GM19452 (cell line): ENCODE measurements around the gene SIDT2.

Source experiments
- ATAC-seq: cut with Tn5 transposase; IDR thresholded peaks from one replicate; pipeline ENCODE4 v1.9.1; 2021; ENCODE audit not compliant: unreplicated experiment

SIDT2 gene

DNA sequence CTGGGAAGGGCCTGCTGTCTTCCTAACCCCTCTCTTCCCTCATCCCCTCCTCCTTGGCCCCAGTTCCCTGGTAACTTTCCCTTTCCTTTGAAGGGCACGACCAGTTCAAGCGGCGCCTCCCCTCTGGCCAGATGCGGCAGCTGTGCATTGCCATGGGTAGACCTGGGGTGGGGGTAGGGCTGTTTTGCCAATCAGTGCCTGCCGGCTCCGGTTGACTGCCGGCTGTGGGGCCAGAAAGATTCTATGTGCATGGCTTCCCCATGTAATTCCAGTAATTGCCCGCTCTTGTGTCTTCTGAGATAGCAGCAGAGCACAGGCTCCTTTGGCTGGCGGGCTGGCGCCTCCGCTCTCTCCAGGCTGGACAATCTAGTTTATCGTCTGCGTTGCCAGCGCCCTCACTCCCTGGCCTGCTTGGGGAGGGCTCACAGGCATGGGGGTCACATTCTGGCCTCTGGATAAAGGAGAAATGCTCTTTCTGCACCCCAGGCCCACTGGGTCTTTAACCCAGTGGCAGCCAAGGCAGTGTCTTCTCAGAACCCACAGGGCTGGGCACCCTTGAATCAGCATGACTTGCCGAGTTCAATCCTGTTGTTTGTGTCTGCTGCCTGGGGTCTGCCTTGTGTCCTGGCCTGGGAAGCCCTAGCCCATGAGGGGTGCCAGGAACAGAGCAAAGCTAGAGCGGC is 9.4 kb downstream of the SIDT2 start:
- ATAC-seq, result no peak

DNA sequence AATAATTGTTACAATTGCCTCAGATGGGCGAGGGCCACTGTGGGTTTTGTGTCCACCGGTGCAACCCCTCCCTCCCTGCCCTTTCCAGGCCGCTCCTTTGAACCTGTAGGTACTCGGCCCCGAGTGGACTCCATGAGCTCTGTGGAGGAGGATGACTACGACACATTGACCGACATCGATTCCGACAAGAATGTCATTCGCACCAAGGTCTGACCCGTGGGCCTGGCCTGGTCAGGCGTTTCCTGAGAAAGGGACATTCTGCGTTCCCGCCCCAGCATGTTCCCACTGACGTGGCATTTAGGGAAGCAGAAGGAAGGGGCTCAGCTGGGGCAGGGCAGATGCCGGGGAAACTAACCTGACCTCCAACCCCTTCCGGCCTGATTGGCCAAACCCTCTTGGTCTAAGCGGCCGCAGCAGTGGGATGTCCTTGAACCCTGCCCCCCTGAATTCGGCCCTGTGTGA is 10.1 kb downstream of the SIDT2 start:
- no peak for ATAC-seq

DNA sequence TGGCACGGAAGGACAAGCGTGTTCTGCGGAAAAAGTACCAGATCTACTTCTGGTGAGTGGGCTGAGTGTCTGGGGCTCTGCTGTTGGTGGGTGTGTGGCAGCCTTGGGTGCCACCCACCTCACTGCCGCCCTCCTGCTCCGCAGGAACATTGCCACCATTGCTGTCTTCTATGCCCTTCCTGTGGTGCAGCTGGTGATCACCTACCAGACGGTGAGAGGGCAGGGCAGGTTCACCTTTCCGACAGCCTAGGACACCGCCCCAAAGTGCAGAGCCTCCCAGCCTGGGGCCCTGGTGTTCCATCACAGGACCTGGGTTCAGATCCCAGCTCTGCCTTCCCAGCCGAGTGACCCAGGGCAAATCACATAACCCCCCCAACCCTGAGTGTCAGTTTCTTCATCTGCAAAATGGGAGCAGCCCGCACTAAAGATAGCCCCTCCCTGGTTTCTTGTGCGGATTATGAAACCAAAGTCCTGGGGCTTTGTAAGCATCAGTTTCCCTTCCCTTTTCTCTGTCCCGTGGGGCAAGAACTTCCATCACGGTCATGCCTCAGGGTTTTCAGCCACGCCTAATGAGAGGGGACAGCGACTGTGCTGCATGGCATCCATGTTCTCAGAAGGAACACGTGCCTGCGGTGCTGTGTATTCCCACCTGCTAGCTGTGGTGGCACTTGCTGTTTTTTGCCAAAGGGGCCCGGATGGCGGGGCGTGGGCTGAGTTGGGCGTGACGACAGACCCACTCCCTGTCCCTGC is 10.8 kb downstream of the SIDT2 start:
- ATAC-seq, result no peak

DNA sequence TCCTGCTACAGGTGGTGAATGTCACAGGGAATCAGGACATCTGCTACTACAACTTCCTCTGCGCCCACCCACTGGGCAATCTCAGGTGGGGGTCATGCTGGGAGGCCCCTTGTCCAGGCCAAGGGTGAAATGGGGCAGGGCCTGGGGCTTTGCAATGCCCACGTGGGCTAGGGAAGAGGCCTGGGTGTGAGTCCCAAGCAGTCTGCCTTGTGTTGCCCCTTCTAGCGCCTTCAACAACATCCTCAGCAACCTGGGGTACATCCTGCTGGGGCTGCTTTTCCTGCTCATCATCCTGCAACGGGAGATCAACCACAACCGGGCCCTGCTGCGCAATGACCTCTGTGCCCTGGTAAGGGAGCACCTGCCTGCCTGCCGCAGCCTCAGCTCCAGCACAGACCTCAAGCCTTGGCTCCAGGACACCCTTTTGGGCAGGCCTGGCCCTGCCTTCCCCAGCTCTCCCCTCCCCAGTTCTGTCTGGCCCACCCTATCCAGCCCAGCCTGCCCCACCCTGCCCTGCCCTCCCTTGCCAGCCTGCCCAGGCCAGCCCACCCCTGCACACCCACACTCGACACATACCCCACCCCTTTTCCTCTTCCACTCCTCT is 11.5 kb downstream of the SIDT2 start:
- no peak for ATAC-seq

DNA sequence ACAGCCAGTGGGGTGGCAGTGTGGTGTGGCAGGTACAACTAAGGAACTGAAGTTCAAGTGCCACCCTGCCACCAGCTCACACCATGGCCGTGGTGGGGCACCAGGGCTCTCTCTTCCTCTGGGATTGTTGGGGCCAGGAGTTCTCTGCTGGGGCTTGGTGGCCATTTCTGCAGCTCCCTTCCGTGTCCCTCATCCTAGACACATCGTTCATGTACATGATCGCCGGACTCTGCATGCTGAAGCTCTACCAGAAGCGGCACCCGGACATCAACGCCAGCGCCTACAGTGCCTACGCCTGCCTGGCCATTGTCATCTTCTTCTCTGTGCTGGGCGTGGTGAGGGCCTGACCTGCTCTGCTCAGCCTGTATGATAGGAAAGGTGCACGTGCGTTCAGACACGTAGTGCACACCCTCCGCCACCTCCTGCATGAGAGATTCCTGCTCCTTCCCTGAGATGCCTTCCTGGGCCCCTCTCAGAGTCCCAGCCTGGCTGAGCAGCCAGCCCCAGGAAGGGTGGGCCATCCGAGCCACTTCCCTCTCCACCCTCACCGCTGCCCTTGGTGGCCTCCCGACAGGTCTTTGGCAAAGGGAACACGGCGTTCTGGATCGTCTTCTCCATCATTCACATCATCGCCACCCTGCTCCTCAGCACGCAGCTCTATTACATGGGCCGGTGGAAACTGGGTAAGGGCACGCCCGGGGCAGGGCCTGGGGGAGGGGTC is 13.3 kb downstream of the SIDT2 start:
- no peak for ATAC-seq

DNA sequence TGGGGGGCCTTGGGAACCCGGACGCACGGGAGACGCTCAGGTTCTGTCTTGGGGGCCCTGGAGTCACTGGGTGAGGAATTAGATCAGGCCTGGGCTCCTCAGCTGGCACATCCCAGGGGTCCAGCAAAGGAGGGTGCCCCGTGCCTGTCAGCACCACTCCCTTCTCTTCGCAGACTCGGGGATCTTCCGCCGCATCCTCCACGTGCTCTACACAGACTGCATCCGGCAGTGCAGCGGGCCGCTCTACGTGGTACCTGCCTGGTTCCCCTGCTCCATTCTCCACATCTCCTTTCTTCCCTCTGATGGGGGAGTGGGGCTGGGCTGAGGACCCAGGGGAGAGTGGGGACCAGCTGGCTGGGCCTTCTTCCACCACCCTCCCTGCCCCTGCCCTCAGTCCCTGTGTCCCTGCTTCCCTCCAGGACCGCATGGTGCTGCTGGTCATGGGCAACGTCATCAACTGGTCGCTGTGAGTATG is 13.9 kb downstream of the SIDT2 start:
- ATAC-seq, result no peak

DNA sequence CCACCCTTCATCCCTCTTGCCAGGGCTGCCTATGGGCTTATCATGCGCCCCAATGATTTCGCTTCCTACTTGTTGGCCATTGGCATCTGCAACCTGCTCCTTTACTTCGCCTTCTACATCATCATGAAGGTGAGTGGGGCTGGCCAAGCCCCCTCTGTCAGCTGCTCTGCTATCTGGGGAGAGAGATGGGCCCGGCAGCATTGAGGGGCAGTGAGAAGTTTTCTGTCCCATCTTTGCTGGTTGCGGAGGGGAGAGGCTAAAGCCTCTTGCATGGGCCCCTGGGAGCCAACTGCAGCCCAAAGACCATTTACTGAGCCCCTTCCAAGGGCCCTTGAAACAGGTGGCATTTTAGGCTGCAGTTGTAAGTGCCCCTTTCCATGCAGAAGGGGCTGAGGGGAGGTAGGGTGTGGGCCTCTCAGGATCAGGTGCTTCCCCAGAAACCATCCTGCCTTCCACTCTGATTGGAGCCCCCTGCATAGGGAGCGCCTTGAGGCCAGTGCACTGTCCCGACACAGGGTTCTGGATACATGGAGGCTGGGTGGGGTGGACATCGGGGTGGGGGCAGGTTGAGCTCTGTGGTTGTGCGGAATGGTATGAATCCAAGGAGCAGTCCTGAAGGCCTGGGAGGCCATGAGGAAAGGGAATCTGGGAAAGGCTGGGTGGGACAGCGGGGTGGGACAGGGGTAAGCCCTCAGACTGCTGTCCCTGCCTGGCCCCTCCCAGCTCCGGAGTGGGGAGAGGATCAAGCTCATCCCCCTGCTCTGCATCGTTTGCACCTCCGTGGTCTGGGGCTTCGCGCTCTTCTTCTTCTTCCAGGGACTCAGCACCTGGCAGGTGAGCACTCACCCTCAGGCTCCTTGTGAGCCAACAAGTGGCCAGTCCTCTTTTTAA is 14.8 kb downstream of the SIDT2 start:
- no peak for ATAC-seq

DNA sequence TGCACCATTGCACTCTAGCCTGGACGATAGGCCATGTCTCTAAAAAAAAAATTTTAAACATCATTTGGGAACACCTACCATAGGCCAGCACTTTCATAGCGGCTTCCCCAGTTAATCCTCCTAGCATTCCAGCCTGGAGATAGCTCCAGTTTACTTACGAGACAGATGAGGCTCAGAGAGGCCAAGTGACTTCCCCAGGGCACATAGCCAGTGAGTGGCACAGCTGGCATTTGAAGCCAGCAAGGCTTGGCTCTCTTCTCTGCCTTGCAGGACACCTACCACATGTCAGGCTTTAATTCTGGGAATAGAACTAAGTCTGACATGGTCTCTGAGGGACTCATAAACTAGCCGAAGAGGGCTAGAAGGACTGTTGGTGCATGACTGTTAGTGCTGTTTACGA is 15.7 kb downstream of the SIDT2 start:
- ATAC-seq, result no peak

DNA sequence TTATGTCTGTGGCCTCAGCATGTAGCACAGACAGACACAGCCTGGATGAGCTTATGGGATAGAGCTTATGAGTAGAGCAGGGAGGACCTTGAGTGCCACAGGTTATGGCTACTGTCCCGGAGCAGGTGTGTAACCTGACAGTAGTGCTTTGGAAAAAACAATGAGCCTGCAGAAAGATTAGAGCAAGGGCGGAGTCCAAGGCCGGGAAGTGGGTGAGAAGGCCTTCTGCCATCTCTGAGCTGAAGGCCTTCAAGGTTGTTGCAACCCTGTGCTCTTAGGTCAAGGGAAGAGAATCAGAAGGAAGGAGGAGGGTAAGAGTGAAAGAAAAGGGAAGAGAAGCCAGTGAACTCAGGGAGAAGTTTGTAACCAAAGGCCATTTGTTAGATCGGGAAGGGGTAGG is 16.7 kb downstream of the SIDT2 start:
- no peak for ATAC-seq

DNA sequence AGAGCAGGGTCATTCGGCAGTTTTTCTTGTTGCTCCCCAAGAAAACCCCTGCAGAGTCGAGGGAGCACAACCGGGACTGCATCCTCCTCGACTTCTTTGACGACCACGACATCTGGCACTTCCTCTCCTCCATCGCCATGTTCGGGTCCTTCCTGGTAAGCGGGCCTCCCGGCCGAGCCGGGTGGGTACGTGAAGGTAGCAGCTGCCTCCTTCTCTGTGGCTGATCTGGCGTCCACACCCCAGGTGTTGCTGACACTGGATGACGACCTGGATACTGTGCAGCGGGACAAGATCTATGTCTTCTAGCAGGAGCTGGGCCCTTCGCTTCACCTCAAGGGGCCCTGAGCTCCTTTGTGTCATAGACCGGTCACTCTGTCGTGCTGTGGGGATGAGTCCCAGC is 17.2 kb downstream of the SIDT2 start:
- no peak for ATAC-seq

DNA sequence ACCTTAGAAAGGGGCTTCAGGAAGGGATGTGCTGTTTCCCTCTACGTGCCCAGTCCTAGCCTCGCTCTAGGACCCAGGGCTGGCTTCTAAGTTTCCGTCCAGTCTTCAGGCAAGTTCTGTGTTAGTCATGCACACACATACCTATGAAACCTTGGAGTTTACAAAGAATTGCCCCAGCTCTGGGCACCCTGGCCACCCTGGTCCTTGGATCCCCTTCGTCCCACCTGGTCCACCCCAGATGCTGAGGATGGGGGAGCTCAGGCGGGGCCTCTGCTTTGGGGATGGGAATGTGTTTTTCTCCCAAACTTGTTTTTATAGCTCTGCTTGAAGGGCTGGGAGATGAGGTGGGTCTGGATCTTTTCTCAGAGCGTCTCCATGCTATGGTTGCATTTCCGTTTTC is 18.5 kb downstream of the SIDT2 start:
- no peak for ATAC-seq

DNA sequence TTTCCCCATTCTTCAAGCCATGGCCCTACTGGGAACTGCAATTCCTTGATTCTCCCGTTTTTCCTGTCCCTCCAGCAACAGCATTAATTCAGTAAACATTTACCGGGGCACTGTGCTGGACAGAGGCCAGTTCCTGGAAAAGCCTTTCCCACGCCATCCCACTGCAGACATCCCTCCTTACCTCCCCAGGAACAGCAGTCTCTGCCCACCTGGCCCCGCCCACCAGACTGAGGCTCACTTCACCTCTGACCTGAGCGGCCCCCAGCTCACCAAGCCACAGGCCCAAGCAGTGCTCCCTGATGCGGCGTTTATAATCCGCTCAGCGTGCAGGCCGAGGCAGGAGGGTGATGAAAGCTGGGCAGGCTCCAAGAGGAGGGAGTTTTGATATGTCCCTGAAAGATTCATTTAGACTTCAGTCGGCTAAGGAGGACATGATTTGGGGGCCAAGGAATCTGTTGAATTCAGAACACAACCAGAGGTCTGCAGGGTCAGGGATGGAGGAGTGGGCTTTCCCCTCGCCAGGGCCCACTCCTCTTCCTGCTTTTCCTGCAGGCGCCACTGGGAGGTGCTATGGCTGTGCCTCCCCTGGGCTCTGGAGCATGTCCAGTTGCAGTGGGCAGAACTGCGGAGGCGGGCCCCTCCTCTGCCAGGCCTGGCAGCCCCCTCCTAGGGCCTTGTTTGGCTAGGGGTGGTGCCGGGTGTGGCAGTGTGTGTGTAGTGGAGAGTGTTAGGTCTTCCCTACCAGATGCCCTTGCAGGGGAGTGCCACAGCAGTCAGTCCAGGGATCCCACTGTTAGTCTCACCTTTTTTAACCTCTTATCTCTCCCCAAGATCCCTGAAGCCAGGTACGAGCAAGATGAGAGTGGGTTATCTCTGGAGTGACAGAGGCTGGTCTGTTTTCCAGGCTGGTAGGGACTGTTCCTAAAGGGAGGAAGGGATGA is 19.2 kb downstream of the SIDT2 start:
- ATAC-seq, result no peak

DNA sequence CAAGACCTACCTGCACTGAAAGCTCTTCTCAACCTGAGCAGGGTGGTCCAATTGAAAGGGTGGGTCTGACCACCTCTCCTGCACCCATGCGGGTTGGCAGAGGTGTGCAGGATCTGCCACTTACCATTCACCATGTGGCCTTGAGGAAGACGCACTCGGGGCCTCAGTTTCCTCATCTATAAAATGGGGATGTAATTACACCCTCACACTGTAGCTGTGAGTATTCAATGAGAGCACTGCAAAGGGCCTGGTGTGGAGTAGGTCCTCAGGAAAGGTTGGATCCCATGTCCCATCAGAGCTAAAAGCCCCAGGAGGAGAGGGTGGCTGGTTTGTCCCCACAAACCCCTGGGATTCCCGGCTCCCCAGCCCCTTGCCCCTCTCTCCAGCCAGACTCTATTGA is 20.1 kb downstream of the SIDT2 start:
- no peak for ATAC-seq

DNA sequence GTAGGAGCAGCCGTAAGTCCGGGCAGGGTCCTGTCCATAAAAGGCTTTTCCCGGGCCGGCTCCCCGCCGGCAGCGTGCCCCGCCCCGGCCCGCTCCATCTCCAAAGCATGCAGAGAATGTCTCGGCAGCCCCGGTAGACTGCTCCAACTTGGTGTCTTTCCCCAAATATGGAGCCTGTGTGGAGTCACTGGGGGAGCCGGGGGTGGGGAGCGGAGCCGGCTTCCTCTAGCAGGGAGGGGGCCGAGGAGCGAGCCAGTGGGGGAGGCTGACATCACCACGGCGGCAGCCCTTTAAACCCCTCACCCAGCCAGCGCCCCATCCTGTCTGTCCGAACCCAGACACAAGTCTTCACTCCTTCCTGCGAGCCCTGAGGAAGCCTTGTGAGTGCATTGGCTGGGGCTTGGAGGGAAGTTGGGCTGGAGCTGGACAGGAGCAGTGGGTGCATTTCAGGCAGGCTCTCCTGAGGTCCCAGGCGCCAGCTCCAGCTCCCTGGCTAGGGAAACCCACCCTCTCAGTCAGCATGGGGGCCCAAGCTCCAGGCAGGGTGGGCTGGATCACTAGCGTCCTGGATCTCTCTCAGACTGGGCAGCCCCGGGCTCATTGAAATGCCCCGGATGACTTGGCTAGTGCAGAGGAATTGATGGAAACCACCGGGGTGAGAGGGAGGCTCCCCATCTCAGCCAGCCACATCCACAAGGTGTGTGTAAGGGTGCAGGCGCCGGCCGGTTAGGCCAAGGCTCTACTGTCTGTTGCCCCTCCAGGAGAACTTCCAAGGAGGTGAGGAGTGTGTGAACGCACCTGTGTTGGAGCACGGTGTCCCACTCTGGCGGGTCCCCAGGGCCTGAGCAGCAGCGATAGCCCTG is 20.7 kb downstream of the SIDT2 start, which contains the start of gene TAGLN:
TAGLN (plus strand) TSS at position 318 of the 863 bp plus-strand sequence. CDS start 3,644 bp downstream, outside the sequence.
- no peak for ATAC-seq

DNA sequence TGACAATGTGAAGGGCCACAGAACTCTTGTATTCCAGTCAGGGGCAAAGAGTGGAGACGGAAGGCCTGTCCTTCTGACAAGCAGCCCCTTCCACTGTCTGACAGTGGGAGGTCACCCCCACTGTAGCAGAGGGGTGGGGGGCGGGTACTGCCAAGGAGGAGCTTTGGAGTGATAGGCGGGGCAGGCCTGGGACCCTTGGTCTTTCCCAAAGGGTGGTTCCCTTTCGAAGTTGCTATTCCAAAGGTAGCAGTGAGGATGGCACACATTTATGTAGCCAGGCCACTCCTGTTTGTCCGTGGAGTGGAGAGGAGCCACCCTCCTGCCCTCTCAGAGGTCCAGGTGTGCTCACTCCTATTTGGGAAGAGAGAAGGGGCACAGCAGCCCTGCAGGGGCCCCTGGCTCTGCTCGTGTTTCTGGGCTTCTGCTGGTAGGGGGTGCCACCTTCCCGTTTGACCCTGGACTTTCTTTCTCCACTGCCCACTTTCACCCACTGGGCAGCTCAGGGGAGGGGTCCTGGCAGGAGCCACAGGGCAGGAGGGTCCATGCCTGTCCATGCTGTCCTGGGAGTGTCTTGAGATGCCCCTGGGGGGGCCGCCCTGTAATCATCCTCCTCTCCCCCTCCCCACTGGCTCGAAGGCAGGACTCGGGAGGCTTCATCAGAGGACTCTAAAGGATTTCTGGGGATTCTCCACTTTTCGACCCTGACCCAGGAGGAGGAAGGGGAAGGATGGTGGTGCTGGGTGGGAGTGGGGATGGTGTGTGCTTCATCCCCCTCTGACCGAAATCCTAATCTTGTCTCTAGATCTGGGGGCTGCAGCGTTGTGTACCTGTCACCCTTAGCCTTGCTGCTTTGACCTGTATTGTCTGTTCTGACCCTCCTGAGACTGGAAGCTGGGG is 21.6 kb downstream of the SIDT2 start:
- no peak for ATAC-seq

DNA sequence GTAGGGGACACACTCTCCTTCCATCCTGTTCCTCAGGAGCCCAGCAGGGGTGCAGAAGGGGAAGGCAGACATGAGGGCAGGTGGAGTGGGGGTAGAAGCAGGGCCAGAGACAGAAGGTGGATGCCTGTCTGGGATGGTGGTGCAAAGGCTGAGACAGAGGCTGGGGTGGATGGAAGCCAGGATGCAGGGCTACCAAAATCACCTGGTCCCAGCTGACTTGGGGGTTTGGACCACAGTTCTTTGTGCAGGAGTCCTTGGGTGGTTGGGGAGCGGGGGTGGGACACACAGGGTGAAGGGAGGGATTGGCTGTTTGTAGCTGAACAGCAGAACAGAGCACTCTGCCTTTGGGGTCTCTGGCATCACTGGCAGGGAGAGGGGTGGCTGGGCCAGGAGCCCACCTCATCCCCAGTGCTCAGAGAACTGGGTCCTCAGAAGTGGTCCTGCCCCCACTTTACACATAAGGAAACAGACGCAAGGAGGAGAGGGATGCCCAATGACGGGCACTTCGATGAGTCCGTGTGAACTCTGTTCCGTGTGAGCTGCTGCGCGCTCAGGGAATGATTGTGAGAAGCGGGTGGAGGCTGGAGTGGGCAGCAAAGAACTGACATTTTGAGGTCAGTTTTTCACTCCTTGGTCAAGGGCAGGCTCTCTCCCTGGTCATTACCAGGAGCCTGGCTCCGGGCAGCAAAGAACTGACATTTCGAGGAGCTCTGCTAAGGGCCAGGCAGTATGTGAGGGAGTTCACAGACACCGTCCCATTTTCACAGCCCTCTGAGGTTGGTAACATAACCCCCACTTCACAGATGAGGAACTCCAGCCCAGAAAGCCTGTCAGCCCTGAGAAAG is 22.5 kb downstream of the SIDT2 start:
- ATAC-seq, result no peak
